IMR-90 (cell line): ENCODE data around the gene SLC41A1. TPM values are rescaled to one million over a fixed set of nuclear protein-coding genes. Genes with fewer than 3 reads are reported as not detected.

ENCODE experiments used
- ATAC-seq: fragments of 200-7000 bp; cut with Tn5 transposase; 2 replicates; pipeline ENCODE4 v1.9.1; 2020; ENCODE audit warnings: low read depth, mild to moderate bottlenecking, moderate library complexity
- BruUV-seq: library from RNA; stranded (reverse); fragments of 400-500 nt; replicated peaks from 2 replicates; lab custom pipeline; 2021; lab: Mats Ljungman, UMichigan
- CTCF ChIA-PET: fragments of 300-600 bp; formaldehyde crosslinking; extraction: SDS; loops from one replicate; lab custom pipeline; 2021; ENCODE audit warnings: antibody characterized with exemption; lab: Yijun Ruan, JAX
- POLR2A ChIA-PET: fragments of 300-600 bp; sonication (Branson Sonifier 250); formaldehyde crosslinking; loops from one replicate; lab custom pipeline; 2022; ENCODE audit warnings: antibody characterized with exemption; ENCODE audit not compliant: unreplicated experiment; lab: Charles Lee
- DNase-seq: peaks from one replicate; pipeline ENCODE4 v3.0.0; 2013
- H2AFZ ChIP-seq: replicated peaks from 2 replicates; pipeline ENCODE3; 2013; ENCODE audit warnings: low read length, mild to moderate bottlenecking; ENCODE audit not compliant: poor library complexity
- H2AK5ac ChIP-seq: 2 replicates; pipeline ENCODE4 v1.6.1; 2013; ENCODE audit warnings: low read depth, low read length, inconsistent platforms
- H2AK9ac ChIP-seq: replicated peaks from 2 replicates; pipeline ENCODE3; 2013; ENCODE audit warnings: mild to moderate bottlenecking, low read depth, low read length, moderate library complexity; ENCODE audit not compliant: poor library complexity
- H2BK120ac ChIP-seq: 2 replicates; pipeline ENCODE4 v1.6.1; 2013; ENCODE audit warnings: low read depth, low read length, inconsistent platforms
- H2BK15ac ChIP-seq: 3 replicates; pipeline ENCODE4 v1.6.1; 2013; ENCODE audit warnings: low read depth, low read length, inconsistent platforms
- H2BK20ac ChIP-seq: 2 replicates; pipeline ENCODE4 v1.6.1; 2013; ENCODE audit warnings: low read depth, mild to moderate bottlenecking, inconsistent platforms, low read length, moderate library complexity
- H2BK5ac ChIP-seq: 2 replicates; pipeline ENCODE4 v1.6.1; 2013; ENCODE audit warnings: mild to moderate bottlenecking, low read depth, low read length, inconsistent platforms; ENCODE audit not compliant: poor library complexity, severe bottlenecking
- H3K14ac ChIP-seq: replicated peaks from 2 replicates; pipeline ENCODE4 v1.6.1; 2013; ENCODE audit warnings: low read depth, low read length, inconsistent platforms
- H3K18ac ChIP-seq: 2 replicates; pipeline ENCODE4 v1.6.1; 2013; ENCODE audit warnings: low read depth, low read length, control low read depth
- H3K23ac ChIP-seq: 2 replicates; pipeline ENCODE4 v1.6.1; 2013; ENCODE audit warnings: low read depth, low read length, inconsistent platforms
- H3K27ac ChIP-seq: 2 replicates; pipeline ENCODE4 v1.5.1; 2013; ENCODE audit warnings: mild to moderate bottlenecking, control low read depth, low read length; ENCODE audit not compliant: insufficient read depth
- H3K27me3 ChIP-seq: 2 replicates; pipeline ENCODE4 v1.6.1; 2013; ENCODE audit warnings: low read length; ENCODE audit not compliant: control insufficient read depth, insufficient read depth
- H3K36me3 ChIP-seq: 2 replicates; pipeline ENCODE4 v1.6.1; 2013; ENCODE audit warnings: low read length, mixed read lengths; ENCODE audit not compliant: control insufficient read depth, insufficient read depth
- H3K4ac ChIP-seq: 2 replicates; pipeline ENCODE4 v1.6.1; 2013; ENCODE audit warnings: low read depth, low read length, inconsistent platforms
- H3K4me1 ChIP-seq: 2 replicates; pipeline ENCODE4 v1.6.1; 2013; ENCODE audit warnings: low read length, mixed read lengths; ENCODE audit not compliant: control insufficient read depth, insufficient read depth
- H3K4me2 ChIP-seq: 2 replicates; pipeline ENCODE4 v1.6.1; 2013; ENCODE audit warnings: low read depth, mild to moderate bottlenecking, control low read depth, low read length, moderate library complexity
- H3K4me3 ChIP-seq: 2 replicates; pipeline ENCODE4 v1.5.1; 2013; ENCODE audit warnings: low read depth, mild to moderate bottlenecking, control low read depth, low read length, moderate library complexity; ENCODE audit not compliant: insufficient read depth
- H3K56ac ChIP-seq: 2 replicates; pipeline ENCODE4 v1.6.1; 2013; ENCODE audit warnings: low read length, inconsistent platforms; ENCODE audit not compliant: insufficient read depth; ENCODE audit errors: extremely low read depth
- H3K79me1 ChIP-seq, 2 experiments: 2 replicates each; pipeline ENCODE4 v1.6.1; 2013; ENCODE audit warnings: low read length in 2 of 2, inconsistent platforms in 1 of 2, low read depth in 1 of 2
- H3K9ac ChIP-seq: 2 replicates; pipeline ENCODE4 v1.6.1; 2013; ENCODE audit warnings: low read depth, low read length, control low read depth
- H3K9me1 ChIP-seq: 2 replicates; pipeline ENCODE4 v1.6.1; 2013; ENCODE audit warnings: low read length, inconsistent platforms; ENCODE audit not compliant: insufficient read depth
- H3K9me3 ChIP-seq: 2 replicates; pipeline ENCODE4 v1.6.1; 2013; ENCODE audit warnings: low read length; ENCODE audit not compliant: control insufficient read depth, insufficient read depth
- H4K20me1 ChIP-seq: 2 replicates; pipeline ENCODE4 v1.6.1; 2013; ENCODE audit warnings: low read length, inconsistent platforms; ENCODE audit not compliant: insufficient read depth
- H4K5ac ChIP-seq: 2 replicates; pipeline ENCODE4 v1.6.1; 2013; ENCODE audit warnings: mild to moderate bottlenecking, low read depth, low read length, control low read depth
- H4K8ac ChIP-seq, 2 experiments: 2 replicates each; pipeline ENCODE4 v1.6.1; 2013; ENCODE audit warnings: low read depth in 2 of 2, low read length in 2 of 2, control low read depth in 1 of 2, inconsistent platforms in 1 of 2
- H4K91ac ChIP-seq: 2 replicates; pipeline ENCODE4 v1.6.1; 2013; ENCODE audit warnings: low read depth, low read length, inconsistent platforms; ENCODE audit not compliant: insufficient read depth
- BHLHE40 ChIP-seq: fragments of 150-350 bp; IDR thresholded peaks from 2 replicates; pipeline ENCODE4 v1.6.1; 2016; ENCODE audit warnings: mild to moderate bottlenecking, low read depth, low read length
- CEBPB ChIP-seq: IDR thresholded peaks from 2 replicates; pipeline ENCODE4 v1.6.1; 2012; ENCODE audit warnings: low read depth, low read length, improper control_type of control experiment
- CHD1 ChIP-seq: IDR thresholded peaks from 2 replicates; pipeline ENCODE4 v1.6.1; 2012; ENCODE audit warnings: low read depth, low read length, improper control_type of control experiment
- FOS ChIP-seq: fragments of 150-350 bp; IDR thresholded peaks from 2 replicates; pipeline ENCODE4 v1.6.1; 2016; ENCODE audit warnings: low read depth, low read length
- MAFK ChIP-seq: IDR thresholded peaks from 2 replicates; pipeline ENCODE4 v1.6.1; 2012; ENCODE audit warnings: low read depth, low read length, improper control_type of control experiment
- MAZ ChIP-seq: IDR thresholded peaks from 2 replicates; pipeline ENCODE4 v1.6.1; 2012; ENCODE audit warnings: low read depth, mild to moderate bottlenecking, low read length, improper control_type of control experiment, moderate library complexity, borderline replicate concordance
- MXI1 ChIP-seq: IDR thresholded peaks from 2 replicates; pipeline ENCODE4 v1.6.1; 2012; ENCODE audit warnings: low read depth, mild to moderate bottlenecking, low read length, moderate library complexity, borderline replicate concordance
- NFE2L2 ChIP-seq: fragments of 150-350 bp; IDR thresholded peaks from 2 replicates; pipeline ENCODE4 v1.6.1; 2016; ENCODE audit warnings: low read depth, mild to moderate bottlenecking, low read length
- POLR2A ChIP-seq: IDR thresholded peaks from 2 replicates; pipeline ENCODE4 v1.6.1; 2012; ENCODE audit warnings: mild to moderate bottlenecking, low read depth, low read length
- RAD21 ChIP-seq: IDR thresholded peaks from 2 replicates; pipeline ENCODE4 v1.6.1; 2012; ENCODE audit warnings: low read length, improper control_type of control experiment
- RCOR1 ChIP-seq: IDR thresholded peaks from 2 replicates; pipeline ENCODE4 v1.6.1; 2012; ENCODE audit warnings: mild to moderate bottlenecking, low read length, improper control_type of control experiment; ENCODE audit not compliant: insufficient replicate concordance
- RFX5 ChIP-seq: IDR thresholded peaks from 2 replicates; pipeline ENCODE4 v1.8.0; 2012; ENCODE audit warnings: low read depth, mild to moderate bottlenecking, low read length, moderate library complexity
- SMC3 ChIP-seq: fragments of 150-350 bp; IDR thresholded peaks from 2 replicates; pipeline ENCODE4 v1.6.1; 2016; ENCODE audit warnings: low read depth, mild to moderate bottlenecking, antibody characterized with exemption, low read length, moderate library complexity
- WGBS, 2 experiments: methylation state at CpG; one replicate each; pipeline versions ENCODE4 v1.1.5 to v1.1.7; 2013; ENCODE audit warnings: missing lambda C conversion rate in 2 of 2; ENCODE audit not compliant: insufficient read length in 1 of 2; ENCODE audit errors: extremely low coverage in 2 of 2; 5-methylcytosine and 5-hydroxymethylcytosine counted together
- dilution Hi-C: fragments of 300-500 bp; cut with HindIII; formaldehyde crosslinking; loops from one replicate; pipeline ENCODE4 v1.14.3; 2018; ENCODE audit warnings: low sequenced_read_pairs; ENCODE audit not compliant: unreplicated experiment
- in situ Hi-C: fragments of 300-500 bp; cut with MboI; formaldehyde crosslinking; loops from 3 replicates; pipeline ENCODE4 v1.14.3; 2019; ENCODE audit warnings: low sequenced_read_pairs, inconsistent platforms, mixed read lengths
- intact Hi-C: fragments of 100-400 bp; cut with micrococcal nuclease; formaldehyde crosslinking; loops from 2 replicates; pipeline ENCODE4 v1.10.0; 2022
- polyA plus RNA-seq, 3 experiments: library from polyadenylated mRNA; depleted of rRNA; stranded (reverse); fragments of >200 nt; gene quantifications; 2 replicates each; pipeline ENCODE4 v1.2.3, GENCODE V29; 2012; ENCODE audit warnings: low replicate concordance in 1 of 3
- total RNA-seq: library from RNA; depleted of rRNA; stranded (reverse); fragments of >200 nt; gene quantifications from 2 replicates; pipeline ENCODE4 v1.2.3, GENCODE V29; 2012
- TF ChIP-seq, protein P1 (sequence below): fragments of 150-350 bp; IDR thresholded peaks from 2 replicates; pipeline ENCODE4 v1.6.1; 2017; ENCODE audit warnings: mild to moderate bottlenecking, antibody characterized with exemption, low read length, low read depth
- TF ChIP-seq, protein P2 (sequence below): fragments of 150-350 bp; IDR thresholded peaks from 2 replicates; pipeline ENCODE4 v1.6.1; 2016; ENCODE audit warnings: low read depth, mild to moderate bottlenecking, low read length, moderate library complexity, borderline replicate concordance
- TF ChIP-seq, protein P3 (sequence below): conservative IDR thresholded peaks from 2 replicates; pipeline ENCODE4 v1.5.1; 2012; ENCODE audit warnings: mild to moderate bottlenecking, low read depth, low read length, improper control_type of control experiment

The SLC41A1 gene
- total and polyA plus RNA-seq, 2 of the 4 experiments (the other 2 are of a cell fraction) = 6.3 to 26.3 TPM

DNA sequence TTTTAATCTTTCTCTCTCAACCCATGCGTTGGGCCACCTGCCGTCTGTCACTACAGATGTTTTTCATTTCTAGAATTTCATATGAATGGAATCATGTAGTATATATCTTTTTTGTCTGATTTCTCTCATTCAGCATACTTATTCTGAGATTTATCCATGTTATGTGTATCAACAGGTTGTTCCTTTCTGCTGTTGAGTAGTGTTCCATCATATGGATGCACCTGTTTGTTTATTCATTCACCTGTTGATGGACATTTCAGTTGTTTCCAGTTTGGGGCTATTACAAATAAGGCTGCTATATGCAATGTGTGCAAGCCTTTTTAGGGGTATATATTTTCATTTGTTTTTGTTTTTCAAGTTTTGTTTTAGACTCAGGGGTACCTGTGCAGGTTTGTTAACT is 9.4 kb upstream of the SLC41A1 start:
- Histone ChIP-seq H2BK20ac (no peak overlapping the region), H4K91ac (no peak overlapping the region), H2AFZ (no peak overlapping the region), H2BK5ac (no peak overlapping the region), H3K9ac (no peak overlapping the region), H3K56ac (no peak overlapping the region), H2BK15ac (no peak overlapping the region), H3K23ac (no peak overlapping the region), H3K4me3 (no peak overlapping the region), H4K8ac (no peak overlapping the region), H3K79me1 (no peaks in the 10 kb centered on the region), H2AK9ac (no peak overlapping the region), H3K4me1 (no peaks in the 10 kb centered on the region), H3K4me2 (no peak overlapping the region), H3K27me3 (peaks cover 26% of the 10 kb centered on the region), H3K27ac (no peak overlapping the region), H3K14ac (no peak overlapping the region), H4K5ac (no peak overlapping the region), H2BK120ac (no peak overlapping the region), H2AK5ac (no peak overlapping the region), H3K4ac (no peak overlapping the region), H3K18ac (no peak overlapping the region), H3K9me1 (no peaks in the 10 kb centered on the region), H4K20me1 (no peaks in the 10 kb centered on the region), H3K9me3 (no peaks in the 10 kb centered on the region), H3K36me3 (no peaks in the 10 kb centered on the region)
- ATAC-seq = no peak
- DNase-seq = no peak
- intact Hi-C loops = no loop called here
- in situ Hi-C loops = no loop called here
- POLR2A ChIA-PET = no interaction called here
- CTCF ChIA-PET = no interaction called here
- dilution Hi-C loops = no loop called here
- TF ChIP-seq MXI1 (no peak), MAFK (no peak), RCOR1 (no peak), FOS (no peak), POLR2A (no peak), RAD21 (no peak), MAZ (no peak), SMC3 (no peak), NFE2L2 (no peak), CHD1 (no peak), BHLHE40 (no peak), CEBPB (no peak), RFX5 (no peak)
- TF ChIP-seq, protein P1, sequence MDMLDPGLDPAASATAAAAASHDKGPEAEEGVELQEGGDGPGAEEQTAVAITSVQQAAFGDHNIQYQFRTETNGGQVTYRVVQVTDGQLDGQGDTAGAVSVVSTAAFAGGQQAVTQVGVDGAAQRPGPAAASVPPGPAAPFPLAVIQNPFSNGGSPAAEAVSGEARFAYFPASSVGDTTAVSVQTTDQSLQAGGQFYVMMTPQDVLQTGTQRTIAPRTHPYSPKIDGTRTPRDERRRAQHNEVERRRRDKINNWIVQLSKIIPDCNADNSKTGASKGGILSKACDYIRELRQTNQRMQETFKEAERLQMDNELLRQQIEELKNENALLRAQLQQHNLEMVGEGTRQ = no peak
- TF ChIP-seq, protein P2, sequence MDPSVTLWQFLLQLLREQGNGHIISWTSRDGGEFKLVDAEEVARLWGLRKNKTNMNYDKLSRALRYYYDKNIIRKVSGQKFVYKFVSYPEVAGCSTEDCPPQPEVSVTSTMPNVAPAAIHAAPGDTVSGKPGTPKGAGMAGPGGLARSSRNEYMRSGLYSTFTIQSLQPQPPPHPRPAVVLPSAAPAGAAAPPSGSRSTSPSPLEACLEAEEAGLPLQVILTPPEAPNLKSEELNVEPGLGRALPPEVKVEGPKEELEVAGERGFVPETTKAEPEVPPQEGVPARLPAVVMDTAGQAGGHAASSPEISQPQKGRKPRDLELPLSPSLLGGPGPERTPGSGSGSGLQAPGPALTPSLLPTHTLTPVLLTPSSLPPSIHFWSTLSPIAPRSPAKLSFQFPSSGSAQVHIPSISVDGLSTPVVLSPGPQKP = no peak
- TF ChIP-seq, protein P3, sequence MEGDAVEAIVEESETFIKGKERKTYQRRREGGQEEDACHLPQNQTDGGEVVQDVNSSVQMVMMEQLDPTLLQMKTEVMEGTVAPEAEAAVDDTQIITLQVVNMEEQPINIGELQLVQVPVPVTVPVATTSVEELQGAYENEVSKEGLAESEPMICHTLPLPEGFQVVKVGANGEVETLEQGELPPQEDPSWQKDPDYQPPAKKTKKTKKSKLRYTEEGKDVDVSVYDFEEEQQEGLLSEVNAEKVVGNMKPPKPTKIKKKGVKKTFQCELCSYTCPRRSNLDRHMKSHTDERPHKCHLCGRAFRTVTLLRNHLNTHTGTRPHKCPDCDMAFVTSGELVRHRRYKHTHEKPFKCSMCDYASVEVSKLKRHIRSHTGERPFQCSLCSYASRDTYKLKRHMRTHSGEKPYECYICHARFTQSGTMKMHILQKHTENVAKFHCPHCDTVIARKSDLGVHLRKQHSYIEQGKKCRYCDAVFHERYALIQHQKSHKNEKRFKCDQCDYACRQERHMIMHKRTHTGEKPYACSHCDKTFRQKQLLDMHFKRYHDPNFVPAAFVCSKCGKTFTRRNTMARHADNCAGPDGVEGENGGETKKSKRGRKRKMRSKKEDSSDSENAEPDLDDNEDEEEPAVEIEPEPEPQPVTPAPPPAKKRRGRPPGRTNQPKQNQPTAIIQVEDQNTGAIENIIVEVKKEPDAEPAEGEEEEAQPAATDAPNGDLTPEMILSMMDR = no peak
- no TSS peak for BruUV-seq
- WGBS, 2 experiments = no CpG with 5 or more reads among the region's 2 CpGs
